Caco-2 (cell line): ENCODE measurements around the gene PAAF1. TPM values are rescaled to one million over a fixed set of nuclear protein-coding genes. Genes with fewer than 3 reads are reported as not detected.
A peak's percentile ranks its signal among the peaks of the same experiment; 100 is the strongest.

Experiments used
- BruUV-seq: library from RNA; stranded (reverse); fragments of 400-500 nt; replicated peaks from 2 replicates; lab custom pipeline; 2021; lab: Mats Ljungman, UMichigan
- CTCF ChIA-PET: fragments of 300-600 bp; sonication (Branson Sonifier 250); formaldehyde crosslinking; loops from one replicate; lab custom pipeline; 2022; ENCODE audit warnings: antibody characterized with exemption; lab: Charles Lee
- POLR2A ChIA-PET: fragments of 300-600 bp; sonication (Branson Sonifier 250); formaldehyde crosslinking; loops from one replicate; lab custom pipeline; 2022; ENCODE audit warnings: antibody characterized with exemption; lab: Charles Lee
- DNase-seq, 2 experiments: peaks; one replicate each; pipeline versions ENCODE4 v3.0.0 to v3.0.0-alpha.2; 2020 to 2022
- H3K27me3 ChIP-seq: replicated peaks from 2 replicates; pipeline ENCODE4 v1.6.0; 2011; ENCODE audit warnings: low read length; ENCODE audit not compliant: control insufficient read depth, insufficient read depth
- H3K36me3 ChIP-seq: 2 replicates; pipeline ENCODE4 v1.5.1; 2011; ENCODE audit warnings: low read length; ENCODE audit not compliant: control insufficient read depth, insufficient read depth
- H3K4me1 ChIP-seq: fragments of 250-450 bp; sonication (Bioruptor Pico); 2 replicates; pipeline ENCODE4 v1.5.1; 2020; ENCODE audit warnings: mild to moderate bottlenecking
- H3K4me3 ChIP-seq: 2 replicates; pipeline ENCODE4 v1.5.1; 2011; ENCODE audit warnings: low read depth, mild to moderate bottlenecking, control low read depth, low read length
- H3K9me3 ChIP-seq: fragments of 250-450 bp; sonication (Bioruptor Pico); 2 replicates; pipeline ENCODE4 v1.5.1; 2020; ENCODE audit warnings: mild to moderate bottlenecking, moderate library complexity
- H3K27ac Mint-ChIP-seq: one replicate; pipeline ENCODE4 v1.8.0; 2022; ENCODE audit warnings: mixed read lengths; ENCODE audit not compliant: unreplicated experiment
- H3K27me3 Mint-ChIP-seq: one replicate; pipeline ENCODE4 v1.8.0; 2022; ENCODE audit warnings: mixed read lengths; ENCODE audit not compliant: insufficient read depth, unreplicated experiment
- H3K36me3 Mint-ChIP-seq: one replicate; pipeline ENCODE4 v1.8.0; 2022; ENCODE audit warnings: mild to moderate bottlenecking, mixed read lengths; ENCODE audit not compliant: insufficient read depth, unreplicated experiment
- H3K4me1 Mint-ChIP-seq: one replicate; pipeline ENCODE4 v1.8.0; 2022; ENCODE audit warnings: low read depth, mixed read lengths; ENCODE audit not compliant: unreplicated experiment
- H3K4me3 Mint-ChIP-seq: one replicate; pipeline ENCODE4 v1.8.0; 2022; ENCODE audit warnings: mild to moderate bottlenecking, moderate library complexity, mixed read lengths; ENCODE audit not compliant: unreplicated experiment
- H3K9me3 Mint-ChIP-seq: one replicate; pipeline ENCODE4 v1.8.0; 2022; ENCODE audit warnings: mixed read lengths; ENCODE audit not compliant: unreplicated experiment
- intact Hi-C: fragments of 100-400 bp; cut with micrococcal nuclease; formaldehyde crosslinking; loops from one replicate; pipeline ENCODE4 v1.10.0; 2022; ENCODE audit not compliant: unreplicated experiment
- total RNA-seq: library from RNA; stranded (reverse); gene quantifications from 2 replicates; pipeline ENCODE4 v1.2.3, GENCODE V29; 2022
- TF ChIP-seq, protein P1 (sequence below), 2 experiments: fragments of 200-600 bp in 1 of 2; IDR thresholded peaks; 1 replicate in 1 of 2; 2 replicates in 1 of 2; pipeline versions ENCODE4 v1.5.1 to v1.8.0; 2011 to 2022; ENCODE audit warnings: antibody characterized with exemption in 1 of 2, control low read depth in 1 of 2, inconsistent platforms in 1 of 2, low read depth in 1 of 2, low read length in 1 of 2, mild to moderate bottlenecking in 1 of 2, moderate library complexity in 1 of 2; ENCODE audit not compliant: insufficient read depth in 1 of 2, severe bottlenecking in 1 of 2, unreplicated experiment in 1 of 2

Gene PAAF1
- total RNA-seq, 1 experiment from 2014 or later, result 51.6 TPM

DNA sequence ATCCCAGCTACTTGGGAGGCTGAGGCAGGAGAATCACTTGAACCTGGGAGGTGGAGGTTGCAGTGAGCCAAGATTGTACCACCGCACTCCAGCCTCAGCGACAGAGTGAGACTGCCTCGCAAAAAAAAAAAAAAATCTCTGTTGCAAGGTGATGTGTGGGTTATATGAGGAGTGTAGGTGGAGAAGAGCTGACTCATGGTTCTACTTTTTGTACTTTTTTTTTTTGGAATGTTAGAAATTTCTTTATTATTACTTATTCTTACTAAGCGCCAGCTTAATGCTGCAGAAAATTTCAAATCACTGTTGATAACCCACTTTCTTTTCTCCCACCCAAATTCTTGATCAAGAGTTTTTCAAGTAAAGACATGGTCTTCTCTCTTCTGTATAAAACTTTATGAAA is 44.4 kb downstream of the PAAF1 start:
- Histone ChIP-seq H3K27me3 (no peaks in the 10 kb centered on the region), H3K36me3 (peaks cover 2% of the 10 kb centered on the region; the same call in 1 of the 2 replicates), H3K4me1 (no peaks in the 10 kb centered on the region), H3K9me3 (no peaks in the 10 kb centered on the region), H3K4me3 (no peak overlapping the region)
- intact Hi-C loops, result no loop called here
- H3K4me3 Mint-ChIP-seq, result no peak overlapping the region
- no peak for DNase-seq
- BruUV-seq, result no TSS peak
- no peaks in the 10 kb centered on the region for H3K27me3 Mint-ChIP-seq
- CTCF ChIA-PET, result interaction anchor here (1.2 kb wide), 1 partner anchor 10 kb away, joined by 3 read pairs; no protein-coding TSS in a partner anchor
- POLR2A ChIA-PET, result no interaction called here
- TF ChIP-seq, protein P1, sequence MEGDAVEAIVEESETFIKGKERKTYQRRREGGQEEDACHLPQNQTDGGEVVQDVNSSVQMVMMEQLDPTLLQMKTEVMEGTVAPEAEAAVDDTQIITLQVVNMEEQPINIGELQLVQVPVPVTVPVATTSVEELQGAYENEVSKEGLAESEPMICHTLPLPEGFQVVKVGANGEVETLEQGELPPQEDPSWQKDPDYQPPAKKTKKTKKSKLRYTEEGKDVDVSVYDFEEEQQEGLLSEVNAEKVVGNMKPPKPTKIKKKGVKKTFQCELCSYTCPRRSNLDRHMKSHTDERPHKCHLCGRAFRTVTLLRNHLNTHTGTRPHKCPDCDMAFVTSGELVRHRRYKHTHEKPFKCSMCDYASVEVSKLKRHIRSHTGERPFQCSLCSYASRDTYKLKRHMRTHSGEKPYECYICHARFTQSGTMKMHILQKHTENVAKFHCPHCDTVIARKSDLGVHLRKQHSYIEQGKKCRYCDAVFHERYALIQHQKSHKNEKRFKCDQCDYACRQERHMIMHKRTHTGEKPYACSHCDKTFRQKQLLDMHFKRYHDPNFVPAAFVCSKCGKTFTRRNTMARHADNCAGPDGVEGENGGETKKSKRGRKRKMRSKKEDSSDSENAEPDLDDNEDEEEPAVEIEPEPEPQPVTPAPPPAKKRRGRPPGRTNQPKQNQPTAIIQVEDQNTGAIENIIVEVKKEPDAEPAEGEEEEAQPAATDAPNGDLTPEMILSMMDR (IDR thresholded peaks at IDR 0.05; ENCODE audit: insufficient read depth in 1 of 2, low read depth in 1 of 2, low read length in 1 of 2, severe bottlenecking in 1 of 2, unreplicated experiment in 1 of 2), result no peak
- H3K4me1 Mint-ChIP-seq, result no peaks in the 10 kb centered on the region
- no peaks in the 10 kb centered on the region for H3K9me3 Mint-ChIP-seq
- H3K27ac Mint-ChIP-seq, result no peak overlapping the region
- peaks cover 74% of the 10 kb centered on the region for H3K36me3 Mint-ChIP-seq

GRCh38 chr11:73929388-73929787 is 52.6 kb downstream of the PAAF1 start:
- Histone ChIP-seq H3K36me3 (peaks cover 5% of the 10 kb centered on the region), H3K4me3 (no peak overlapping the region), H3K27me3 (no peaks in the 10 kb centered on the region), H3K9me3 (no peaks in the 10 kb centered on the region), H3K4me1 (no peaks in the 10 kb centered on the region)
- Mint-ChIP-seq H3K4me3 (no peak overlapping the region), H3K4me1 (peaks cover 8% of the 10 kb centered on the region), H3K36me3 (peaks cover 93% of the 10 kb centered on the region), H3K27ac (no peak overlapping the region), H3K9me3 (no peaks in the 10 kb centered on the region), H3K27me3 (no peaks in the 10 kb centered on the region)
- no TSS peak for BruUV-seq
- intact Hi-C loops, result no loop called here
- CTCF ChIA-PET, result no interaction called here
- DNase-seq, result no peak
- TF ChIP-seq, protein P1 (IDR thresholded peaks at IDR 0.05; ENCODE audit: insufficient read depth in 1 of 2, low read depth in 1 of 2, low read length in 1 of 2, severe bottlenecking in 1 of 2, unreplicated experiment in 1 of 2), result no peak
- POLR2A ChIA-PET, result no interaction called here

DNA sequence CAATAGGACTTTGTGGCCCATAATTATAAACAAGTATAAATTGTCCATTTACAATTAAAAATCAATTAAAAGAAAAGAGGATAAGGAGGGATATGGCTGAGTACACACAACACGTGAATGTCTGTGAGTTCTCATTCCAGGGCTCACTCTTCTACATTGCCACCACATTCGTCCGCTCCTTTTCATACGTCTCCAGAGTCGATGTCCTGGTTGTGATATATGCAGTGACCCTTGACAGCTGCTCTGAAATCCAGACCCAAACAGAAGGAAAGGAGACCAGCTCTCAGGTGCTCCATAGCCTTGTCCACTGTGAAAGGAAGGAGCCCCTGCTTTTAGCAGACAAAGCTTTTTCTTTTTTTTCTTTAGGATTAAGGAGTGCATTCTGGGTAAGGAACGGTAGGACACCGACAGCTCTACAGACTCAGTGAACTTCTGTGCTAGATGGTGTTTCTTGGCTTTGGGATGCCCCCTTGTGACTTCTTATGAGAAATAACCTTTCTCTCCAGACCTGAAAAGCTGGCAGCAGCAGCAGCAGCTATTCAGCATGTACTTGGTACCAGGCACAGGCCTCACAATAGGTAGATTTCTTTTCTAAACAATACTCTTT is 54.3 kb downstream of the PAAF1 start:
- Mint-ChIP-seq H3K4me3 (no peak overlapping the region), H3K27me3 (no peaks in the 10 kb centered on the region), H3K36me3 (peaks cover 86% of the 10 kb centered on the region), H3K4me1 (peaks cover 8% of the 10 kb centered on the region), H3K27ac (no peak overlapping the region), H3K9me3 (no peaks in the 10 kb centered on the region)
- no peaks in the 10 kb centered on the region for H3K9me3 ChIP-seq
- intact Hi-C loops, result loop anchor here (1.0 to 10.0 kb wide), 10 partner anchors 16 to 527 kb away; partner anchors contain the start of genes COA4, PAAF1 and RAB6A
- BruUV-seq, result no TSS peak
- no peaks in the 10 kb centered on the region for H3K4me1 ChIP-seq
- ChIA-PET CTCF (interaction anchor here (0.6 to 2.2 kb wide), 40 partner anchors 9 to 580 kb away, joined by 3 to 113 read pairs (median 4); partner anchors contain the start of genes FAM168A, MRPL48, PLEKHB1 and RAB6A), POLR2A (interaction anchor here (0.5 to 1.2 kb wide), 7 partner anchors 63 to 250 kb away, joined by 3 to 9 read pairs (median 4); partner anchors contain the start of genes MRPL48 and RAB6A)
- no peak overlapping the region for H3K4me3 ChIP-seq
- TF ChIP-seq, protein P1 (IDR thresholded peaks at IDR 0.05; ENCODE audit: insufficient read depth in 1 of 2, low read depth in 1 of 2, low read length in 1 of 2, severe bottlenecking in 1 of 2, unreplicated experiment in 1 of 2), result peak; percentile 81 to 89
- peak; percentile 78 to 85 for DNase-seq
- H3K36me3 ChIP-seq, result peaks cover 5% of the 10 kb centered on the region
- H3K27me3 ChIP-seq, result no peaks in the 10 kb centered on the region
